NCI-H82 (cell line): ENCODE results near the gene KCNH1.
"Not testable (repeated sequence)": the region's sequence is repeated elsewhere in the genome, so short reads cannot be mapped to it uniquely, and the experiment has no call there.

Experiments used
- DNase-seq: peaks from one replicate; lab custom pipeline; 2025; lab: John Stamatoyannopoulos, UW

KCNH1 gene

DNA sequence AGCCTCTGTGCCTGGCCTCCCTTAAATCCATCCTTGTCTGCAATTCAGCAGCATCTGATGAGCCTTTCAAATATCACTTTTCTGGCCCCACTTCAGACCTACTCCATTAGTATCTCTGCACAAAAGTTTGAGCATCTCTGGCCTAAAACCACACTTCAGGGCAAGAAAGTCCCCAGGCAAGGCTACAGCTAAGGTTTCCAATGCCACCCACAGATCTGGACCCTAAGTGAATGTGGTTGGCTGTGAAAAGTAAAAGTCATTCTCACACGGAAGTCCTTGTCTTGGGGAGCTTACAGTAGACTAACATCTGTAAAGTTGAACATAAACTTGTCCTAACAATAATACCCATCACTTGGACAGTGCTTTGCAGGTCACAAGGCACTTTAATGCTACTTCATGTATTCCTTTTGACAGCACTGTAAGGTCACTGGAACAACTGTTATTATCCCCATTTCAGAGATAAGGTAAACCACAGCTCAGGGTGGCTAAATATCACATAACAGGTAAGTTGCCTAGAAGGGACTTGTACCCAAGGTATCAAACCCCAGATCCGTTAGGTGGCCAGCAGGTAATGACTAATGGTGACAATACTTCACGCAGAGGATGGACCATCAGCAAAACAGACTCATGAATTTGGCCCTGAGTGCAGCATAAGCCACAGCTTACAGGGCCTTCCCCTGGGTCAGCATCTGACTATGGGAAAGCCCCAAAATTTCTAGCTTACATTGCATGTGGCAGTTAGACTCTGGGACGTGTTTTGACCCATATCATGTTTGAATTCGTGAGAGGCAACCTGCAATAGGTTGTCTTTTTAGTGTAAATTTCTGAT is 449.3 kb downstream of the KCNH1 start:
- no peak for DNase-seq

DNA sequence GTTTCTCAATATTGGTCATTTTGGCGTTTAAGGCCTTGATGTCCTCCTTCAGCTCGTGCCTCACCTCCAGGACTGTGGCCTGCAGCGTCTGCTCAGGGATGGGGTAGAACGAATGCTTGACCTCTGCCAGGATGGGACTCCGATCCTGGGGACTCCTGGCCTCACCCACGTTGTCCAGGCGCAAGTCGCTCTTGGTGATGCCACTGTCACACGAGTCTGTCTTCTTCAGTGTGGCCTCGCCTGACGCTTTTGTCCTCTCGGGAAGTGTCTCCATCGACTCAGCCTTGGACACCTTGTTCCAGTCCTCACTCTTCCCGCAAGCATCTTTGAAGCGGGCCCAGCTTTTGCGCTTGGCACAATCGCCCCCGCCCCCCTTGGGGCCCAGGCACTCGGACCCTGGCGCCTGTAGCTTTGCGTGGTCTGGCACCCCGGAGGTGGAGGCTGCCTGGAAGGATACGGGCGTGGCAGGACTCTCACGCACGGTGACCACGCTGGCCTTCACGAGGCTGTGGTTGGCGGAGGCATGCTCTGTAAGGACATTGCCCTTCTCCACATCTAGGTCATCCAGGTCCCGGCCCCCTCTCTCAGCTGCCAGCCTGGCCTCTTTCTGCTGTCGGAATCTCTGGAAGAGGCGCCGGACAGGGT is 450.4 kb downstream of the KCNH1 start:
- no peak for DNase-seq

DNA sequence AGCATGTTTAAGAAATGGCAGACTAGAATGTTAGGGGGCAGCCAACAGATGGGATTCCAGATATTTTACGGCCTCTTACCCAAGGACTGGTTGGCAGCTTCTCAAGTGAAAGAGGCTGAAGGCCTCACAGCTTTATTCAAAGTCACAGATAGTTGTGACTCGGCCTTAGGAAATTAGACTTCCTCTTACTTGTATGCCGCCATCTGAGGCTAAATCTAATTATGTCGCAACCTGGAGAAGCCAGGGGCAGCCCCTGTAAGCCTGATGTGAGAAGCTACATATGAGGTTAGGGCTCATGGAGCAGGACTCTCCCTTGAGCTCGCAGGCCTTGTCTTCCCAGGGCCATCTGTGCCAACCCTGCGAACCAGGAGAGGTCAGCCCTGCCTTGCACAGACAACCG is 452.8 kb downstream of the KCNH1 start:
- DNase-seq: peak; percentile 35

DNA sequence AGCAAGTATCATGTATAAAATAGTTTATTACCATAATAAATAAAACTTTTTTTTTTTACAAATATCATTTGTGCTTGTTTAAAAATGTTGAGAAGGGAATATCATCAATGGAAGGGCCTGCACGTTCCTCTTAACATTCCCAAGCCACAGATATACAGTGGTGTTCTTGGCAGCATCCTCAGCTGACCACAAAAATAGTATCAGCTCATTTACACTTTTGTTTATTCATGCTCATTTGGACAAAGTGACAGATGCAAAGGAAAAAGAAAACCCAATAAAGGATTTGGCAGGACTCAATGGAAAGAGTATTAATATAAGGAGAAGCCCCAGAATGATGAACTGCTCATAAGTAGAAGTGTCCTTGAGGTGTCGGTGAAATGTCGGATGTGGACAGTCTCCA is 455.6 kb downstream of the KCNH1 start:
- DNase-seq: no peak

DNA sequence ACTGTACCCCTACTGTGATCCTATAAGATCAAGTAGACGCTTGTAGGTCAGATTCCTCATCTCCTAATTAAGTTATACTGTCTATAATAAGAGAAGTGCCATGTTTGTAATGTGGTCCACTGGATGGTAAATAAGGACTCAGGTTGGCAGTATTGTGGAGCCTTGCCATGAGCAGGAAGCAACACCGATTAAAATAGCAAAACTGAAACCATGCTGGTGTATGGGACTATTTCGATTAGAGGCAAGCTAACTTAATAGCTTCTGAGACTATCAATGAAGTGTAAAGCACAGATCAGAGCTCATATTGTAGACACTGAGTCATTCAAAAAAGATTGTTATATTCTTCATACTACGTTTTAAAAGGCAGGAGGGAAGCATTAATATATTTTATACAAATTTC is 456.4 kb downstream of the KCNH1 start:
- DNase-seq: no peak

DNA sequence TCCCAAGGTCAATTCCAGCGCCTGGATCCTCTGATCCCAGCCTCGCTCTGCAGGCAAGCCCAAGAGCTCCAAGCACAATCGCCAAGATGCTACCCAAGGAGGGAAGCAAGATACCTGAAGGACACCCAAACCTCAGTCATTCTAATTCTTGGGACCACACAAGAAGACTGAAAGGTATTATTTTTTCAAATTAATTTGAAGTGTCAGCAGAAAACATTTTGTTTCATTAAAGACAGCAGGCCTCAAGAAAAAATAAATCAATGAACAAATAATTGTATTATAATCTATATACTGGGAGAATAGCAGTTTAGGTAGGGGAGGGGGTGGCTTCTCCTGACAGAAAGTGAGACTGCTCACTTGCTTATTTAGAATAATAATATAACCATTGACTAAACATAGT is 457.4 kb downstream of the KCNH1 start:
- no peak for DNase-seq

DNA sequence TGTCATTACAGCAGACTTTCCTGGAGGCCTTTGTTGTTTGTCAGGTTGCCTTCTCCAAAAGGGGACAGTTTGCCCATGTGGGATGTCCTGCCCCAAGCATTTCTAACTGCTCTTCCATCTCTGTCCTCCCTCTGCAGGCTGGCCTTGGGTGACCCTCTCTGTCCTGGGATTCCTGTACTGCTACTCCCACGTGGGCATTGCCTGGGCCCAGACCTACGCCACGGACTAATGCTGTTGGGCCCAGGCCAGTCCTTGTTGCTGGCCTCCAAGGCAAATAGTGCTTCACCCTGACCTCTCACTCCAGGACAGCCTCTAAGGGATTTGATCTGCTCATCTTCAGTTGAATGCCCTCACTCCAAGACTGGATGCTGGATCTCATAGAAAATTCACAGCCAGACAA is 459.8 kb downstream of the KCNH1 start:
- DNase-seq: no peak

DNA sequence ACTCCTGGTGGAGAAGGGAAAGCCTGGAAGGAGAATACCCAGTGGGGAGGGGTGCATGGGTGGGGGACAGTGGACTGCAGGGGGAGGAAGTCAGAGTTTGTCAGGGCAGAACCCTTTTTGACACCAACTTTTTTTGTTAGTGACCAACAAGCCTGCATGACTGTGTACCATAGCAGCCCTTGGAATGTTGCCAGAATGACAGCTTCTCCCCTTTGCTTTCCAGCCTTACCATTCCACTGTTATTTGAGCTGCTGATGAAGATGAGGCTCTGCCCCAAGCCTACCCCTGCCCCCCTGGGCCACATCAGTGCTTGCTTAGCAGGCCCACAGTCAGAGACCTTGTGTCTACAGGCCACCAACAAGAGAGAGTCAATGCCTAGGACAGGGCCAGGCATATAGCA is 464.0 kb downstream of the KCNH1 start:
- peak; percentile 68 for DNase-seq

DNA sequence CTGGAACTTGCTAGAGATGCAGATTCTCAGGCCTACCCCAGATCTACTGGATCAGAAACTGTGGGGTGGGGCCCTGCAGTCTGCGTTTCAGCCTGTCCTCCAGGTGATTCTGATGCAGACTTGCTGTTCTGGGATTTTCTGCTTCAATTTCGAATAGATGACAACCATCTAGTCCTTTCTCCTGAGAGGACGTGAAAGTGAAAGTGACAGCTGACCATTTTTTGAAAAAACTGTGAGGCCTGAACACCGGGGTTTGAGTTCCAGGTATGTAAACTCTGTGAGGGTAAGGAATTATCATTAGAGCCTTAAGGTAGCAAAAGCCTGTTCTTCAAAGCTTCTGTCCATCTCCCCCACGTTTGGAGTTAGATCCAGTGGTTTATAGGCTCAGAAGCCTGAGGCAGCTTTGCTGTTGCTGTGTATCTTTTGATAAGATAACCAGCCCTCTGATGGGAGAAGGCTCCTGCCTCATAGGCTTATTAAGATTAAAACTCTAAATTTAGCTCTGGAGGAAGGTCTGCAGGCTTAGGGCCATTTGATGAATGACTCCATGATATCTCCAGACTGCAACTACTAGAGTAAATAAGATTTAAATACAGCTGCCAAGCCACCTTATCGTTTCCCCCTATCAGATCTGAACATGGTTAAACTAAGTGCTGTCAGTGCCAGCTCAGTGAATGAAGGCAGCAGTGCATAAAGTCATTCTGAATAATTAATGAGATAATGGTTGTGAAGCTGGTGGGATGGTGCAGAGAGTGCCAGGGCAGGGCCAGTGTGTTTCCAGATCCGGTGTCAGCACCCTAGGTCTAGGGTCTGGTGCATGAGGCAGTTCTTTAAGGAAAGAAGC is 470.0 kb downstream of the KCNH1 start:
- peak; percentile 97 for DNase-seq

DNA sequence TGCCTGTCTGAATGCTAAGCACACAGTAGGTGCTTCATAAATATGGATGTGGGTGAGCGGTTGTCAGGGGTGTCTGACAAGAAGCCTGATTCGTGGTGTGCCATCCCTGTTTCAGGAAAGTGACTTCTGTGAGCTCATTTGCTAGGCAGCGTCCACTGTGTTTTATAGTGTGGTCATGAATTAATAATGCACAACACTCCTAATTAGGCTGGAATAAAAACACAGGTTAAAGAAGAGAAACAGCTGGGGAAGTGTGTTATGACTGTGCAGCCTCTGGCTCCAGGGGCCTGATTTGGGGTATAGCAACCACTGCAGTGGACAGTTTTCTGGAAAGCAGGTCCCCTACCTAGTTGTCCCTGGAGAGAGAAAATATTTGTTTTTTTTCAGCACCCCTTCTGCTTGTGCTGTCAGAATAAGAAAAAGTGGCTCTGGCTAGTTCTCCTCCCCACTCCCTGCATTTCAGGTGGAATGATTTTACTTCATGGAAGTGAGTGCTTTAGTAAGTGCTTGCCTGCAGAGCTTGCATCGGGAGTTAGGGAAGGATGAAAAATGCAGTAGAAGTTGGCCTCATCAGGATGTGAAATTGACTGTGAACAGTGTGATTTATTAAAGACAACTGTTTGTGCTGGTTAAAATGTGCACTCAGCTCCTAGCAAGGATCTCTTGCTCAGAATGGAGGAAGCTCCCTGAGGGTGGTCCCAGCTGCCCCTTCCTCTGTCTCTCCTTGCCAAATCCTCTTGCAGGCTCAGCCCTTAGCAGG is 471.5 kb downstream of the KCNH1 start:
- DNase-seq: no peak

DNA sequence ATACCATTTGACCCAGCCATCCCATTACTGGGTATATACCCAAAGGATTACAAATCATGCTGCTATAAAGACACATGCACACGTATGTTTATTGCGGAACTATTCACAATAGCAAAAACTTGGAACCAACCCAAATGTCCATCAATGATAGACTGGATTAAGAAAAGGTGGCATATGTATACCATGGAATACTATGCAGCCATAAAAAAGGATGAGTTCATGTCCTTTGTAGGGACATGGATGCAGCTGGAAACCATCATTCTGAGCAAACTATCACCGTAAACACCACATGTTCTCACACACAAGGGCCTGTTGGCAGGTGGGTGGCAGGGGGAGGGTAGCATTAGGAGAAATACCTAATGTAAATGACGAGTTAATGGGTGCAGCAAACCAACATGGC is 472.4 kb downstream of the KCNH1 start:
- not testable (repeated sequence) for DNase-seq

DNA sequence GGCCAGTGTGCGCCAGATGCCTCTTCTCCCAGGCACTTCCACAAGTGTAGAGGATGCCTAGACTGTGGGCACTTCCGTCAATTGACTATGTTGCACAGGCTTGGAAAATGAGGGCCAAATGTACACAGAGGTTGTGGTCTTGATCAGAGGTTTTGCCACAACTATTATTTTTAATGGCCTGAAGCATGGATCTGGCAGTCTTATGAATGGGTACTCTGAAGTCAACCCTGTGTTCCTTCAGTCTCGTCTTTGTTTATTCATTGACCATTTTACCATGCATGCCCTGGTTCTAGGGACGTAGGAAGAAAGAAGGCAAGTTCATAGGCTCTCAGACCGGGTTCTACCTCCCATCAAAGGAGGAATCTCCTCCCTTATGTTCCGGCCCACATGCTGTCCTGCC is 476.1 kb downstream of the KCNH1 start:
- DNase-seq: no peak

DNA sequence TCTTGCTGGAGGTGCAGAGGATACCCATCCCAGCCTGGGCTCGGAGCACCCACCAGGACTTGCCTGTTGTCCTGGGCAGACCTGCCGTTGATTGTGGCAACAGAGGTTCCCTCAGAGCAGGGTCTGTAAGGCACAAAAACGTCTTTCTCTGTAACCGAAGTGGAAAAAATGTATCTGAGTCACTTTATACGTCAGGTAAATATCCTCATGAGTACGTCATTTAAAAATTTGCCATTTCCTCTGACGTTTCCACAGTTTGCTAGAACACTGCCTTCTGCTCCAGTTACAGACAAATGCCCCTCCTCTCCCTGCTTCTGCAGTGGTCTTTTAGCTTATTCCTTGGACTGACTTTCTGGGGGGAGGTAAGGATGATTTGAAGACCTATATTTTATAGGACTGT is 478.4 kb downstream of the KCNH1 start:
- DNase-seq: no peak

DNA sequence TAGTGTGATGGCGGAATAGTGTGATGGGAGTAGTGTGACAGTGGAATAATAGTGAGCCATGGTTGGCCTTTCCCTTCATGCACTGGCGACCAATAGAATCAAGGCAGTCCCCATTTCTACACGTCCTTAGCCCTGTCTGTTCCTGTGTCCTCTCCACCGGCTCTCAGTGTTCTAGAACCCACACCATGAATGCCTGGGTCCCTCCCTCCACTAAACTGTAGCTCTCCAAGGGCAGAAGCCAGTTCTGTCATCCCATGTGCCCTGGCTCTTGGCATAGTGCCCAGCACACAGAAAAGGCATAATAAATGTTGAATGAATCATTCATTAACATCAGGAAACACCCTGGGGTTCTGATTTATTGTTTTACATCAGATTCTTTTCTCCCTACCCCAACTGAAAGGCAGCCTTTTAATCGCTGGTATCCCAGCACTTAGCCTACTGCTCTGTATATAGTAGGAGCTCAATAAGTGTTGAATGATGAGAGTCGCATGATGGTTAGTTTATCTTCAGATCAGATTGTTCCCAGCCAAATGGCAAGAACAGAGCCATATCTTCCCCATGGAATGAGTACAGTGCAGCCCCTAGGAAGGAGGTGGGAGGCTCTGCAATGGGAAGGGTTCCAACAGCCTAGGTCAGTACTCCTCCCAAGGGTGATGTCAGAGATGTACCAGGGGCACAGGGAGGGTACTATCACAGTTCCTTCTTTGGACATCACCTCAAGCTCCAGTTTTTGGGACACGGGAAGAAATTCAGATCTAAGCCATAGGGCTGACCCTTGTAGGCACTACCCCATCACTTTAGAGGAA is 479.6 kb downstream of the KCNH1 start:
- no peak for DNase-seq

DNA sequence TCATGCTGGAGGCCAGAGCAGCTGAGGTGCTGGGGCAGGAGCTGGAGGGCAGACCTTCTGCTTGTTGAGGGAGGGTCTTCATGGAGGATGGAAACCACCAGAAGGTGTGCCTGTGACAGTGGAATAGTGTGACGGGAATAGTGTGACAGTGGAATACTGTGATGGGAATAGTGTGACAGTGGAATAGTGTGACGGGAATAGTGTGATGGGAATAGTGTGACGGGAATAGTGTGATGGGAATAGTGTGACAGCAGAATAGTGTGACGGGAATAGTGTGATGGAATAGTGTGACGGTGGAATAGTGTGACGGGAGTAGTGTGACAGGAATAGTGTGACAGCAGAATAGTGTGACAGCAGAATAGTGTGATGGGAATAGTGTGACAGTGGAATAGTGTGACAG is 480.2 kb downstream of the KCNH1 start:
- no peak for DNase-seq

DNA sequence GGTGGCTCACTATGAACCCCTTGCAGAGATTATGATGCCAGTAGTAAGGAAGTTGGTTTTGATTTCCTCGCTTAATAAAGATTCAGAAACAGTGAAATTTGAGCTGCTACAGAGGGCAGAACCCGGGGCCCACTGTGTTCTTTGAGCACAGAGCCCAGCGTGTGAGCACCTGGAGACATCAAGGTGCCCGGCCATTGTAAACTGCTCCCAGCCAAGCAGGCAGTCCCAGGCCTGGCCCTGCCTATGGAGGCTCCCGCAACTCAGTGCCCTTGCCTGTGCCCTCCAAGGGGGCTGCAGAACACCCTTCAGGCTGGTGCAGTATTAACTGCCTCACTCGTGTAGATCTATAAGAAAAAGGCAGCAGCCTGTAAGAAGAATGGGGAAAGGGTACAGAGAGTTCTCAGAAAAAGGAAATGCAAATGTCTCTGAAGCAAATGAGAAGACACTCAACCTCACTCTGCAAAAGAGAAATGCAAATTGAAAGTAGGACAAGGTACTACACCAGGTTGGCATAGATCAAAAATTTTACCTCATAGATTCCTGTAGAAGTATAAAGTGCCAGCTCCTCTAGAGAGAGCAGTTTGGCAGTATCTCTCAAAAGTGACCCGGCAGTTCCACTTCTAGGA is 481.5 kb downstream of the KCNH1 start:
- DNase-seq: no peak

DNA sequence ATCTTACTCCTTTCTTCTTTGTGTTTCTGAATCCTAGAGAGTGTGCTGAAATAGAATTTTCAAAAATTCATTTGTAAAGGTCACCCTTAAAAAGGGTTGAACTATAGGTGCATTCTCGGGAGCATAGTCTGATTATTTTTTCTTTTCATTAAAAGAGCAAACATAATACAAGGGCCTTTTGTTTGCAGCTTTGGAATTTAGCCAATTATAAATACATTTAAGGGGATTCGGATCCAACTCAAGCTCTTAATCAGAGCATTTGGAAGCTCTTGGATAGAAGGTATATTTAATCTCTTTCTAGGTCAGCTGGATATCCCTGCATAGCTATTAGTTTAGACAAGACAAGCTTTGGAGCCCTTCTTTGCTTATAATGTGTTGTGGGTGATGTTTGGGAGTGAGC is 483.5 kb downstream of the KCNH1 start:
- DNase-seq: peak; percentile 92

DNA sequence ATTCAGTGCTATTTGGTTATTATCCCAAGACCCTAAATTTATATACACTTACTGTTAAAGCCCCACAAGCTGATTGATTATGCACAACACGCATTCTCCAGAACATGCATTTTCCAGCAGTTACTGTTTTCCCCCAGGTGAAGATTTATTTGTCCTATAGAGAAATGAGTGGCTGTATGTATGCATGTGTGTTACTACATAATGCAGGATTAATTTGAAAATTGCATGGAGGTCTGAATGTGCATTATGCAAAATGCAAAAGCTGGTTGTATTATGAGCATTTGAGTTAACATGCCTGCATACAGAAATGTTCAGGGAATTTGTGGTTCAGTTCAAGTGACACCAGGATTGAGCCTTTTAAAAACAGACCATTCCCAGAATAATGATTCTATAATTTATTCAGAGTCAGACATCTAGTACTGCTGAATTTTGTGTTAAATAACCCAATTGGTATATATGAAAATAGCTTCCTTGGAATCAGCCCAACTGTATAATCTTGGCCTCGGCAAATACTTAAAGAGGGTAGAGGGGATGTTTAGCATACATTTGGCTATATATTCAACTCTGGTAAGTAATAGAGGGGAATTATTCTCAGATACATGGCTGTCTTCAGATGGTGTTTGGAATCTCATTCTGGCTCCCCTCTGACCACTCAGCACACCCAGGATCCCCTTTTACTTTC is 485.2 kb downstream of the KCNH1 start:
- DNase-seq: no peak

DNA sequence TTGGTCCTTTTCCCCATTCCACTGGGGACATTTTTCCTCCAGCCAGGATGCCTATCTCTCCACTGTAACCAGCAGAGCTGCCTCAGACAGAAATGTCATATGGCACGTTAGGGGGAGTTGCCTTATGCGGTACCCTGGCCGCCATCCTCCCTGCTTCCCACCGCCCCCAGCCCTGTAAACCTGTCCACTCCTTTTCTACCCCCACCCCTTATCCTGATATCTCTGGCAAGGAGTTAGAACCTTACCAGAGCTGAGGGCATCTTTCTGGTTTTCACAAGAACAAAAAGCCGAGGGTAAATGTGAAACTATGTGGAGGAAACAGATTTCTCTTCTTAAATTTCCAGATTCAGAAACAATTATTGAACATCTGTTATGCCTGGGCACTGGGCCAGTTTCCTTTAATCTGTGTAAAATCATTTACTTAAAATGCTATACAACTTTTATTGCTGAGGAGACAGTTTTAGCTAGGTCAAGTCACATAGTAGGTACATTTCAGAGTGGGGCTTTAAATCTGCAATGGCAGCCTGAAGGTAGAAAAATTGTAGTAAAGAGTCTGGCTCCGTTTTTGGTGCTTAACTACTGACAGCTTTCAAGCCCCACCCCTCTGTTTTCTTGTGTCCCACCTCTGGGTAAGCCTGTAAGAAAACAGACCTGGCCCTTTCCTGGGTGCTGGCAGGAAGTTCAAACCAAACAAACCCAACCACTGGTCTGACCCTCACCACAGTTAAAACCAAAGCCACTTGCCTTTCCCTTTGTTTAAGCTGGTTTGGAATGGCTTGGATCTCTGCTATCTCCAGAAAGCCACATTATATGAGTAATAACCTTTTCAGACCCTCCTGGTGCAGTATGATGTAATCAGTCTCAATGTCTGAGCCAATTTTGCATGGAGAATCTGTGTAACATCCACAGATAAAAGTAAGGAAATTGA is 486.3 kb downstream of the KCNH1 start:
- peak; percentile 91 for DNase-seq
